ENCODE results near the gene TNFAIP8L1.
A peak's percentile ranks its signal among the peaks of the same experiment; 100 is the strongest.

TNFAIP8L1 gene

GRCh38 chr19:4682417-4683200 lies 43.3 kb downstream of the TNFAIP8L1 start:
- DNase-seq, result no peak

- DNase-seq, result no peak
Measured at GRCh38 chr19:4684312-4685095, 45.2 kb downstream of the TNFAIP8L1 start.

DNA sequence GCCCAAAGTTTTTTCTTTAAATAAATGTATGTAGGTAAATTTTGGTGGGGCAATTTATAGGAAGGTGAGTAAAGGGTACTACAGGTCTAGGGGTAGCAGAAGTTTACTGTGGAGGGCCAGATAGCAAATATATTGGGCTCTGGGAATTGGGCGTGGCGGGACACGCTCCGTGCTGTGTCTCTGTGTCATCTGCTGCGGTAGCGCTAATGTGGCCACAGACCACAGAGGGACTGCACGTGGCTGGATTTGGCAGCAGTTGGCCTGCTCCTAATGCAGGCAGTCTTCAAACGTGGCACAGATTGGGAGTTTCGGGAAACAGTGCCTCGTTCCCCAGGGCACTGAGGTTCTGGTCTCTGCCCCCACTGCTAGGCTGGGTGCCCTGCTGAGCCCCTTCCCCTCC lies 47.4 kb downstream of the TNFAIP8L1 start:
- no peak for DNase-seq

DNA sequence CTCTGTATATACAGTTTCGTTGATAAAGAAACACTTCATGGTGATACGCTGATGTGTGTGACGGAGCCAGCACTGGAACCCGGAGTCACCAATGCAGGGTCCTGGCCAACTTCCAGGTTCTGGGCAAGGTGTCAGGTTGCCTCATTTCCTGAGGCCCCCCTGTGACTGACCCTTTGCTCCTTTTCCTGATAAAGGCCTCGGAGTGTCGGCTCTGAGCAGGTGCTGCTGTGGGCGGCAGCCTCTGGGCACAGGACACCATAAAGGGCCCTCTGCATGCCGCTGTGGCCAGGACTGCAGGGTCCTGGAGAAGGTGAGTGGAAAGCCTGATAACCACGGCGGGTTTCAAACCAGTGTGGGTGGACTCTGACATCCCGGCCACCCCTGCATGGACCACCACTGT lies 48.1 kb downstream of the TNFAIP8L1 start:
- no peak for DNase-seq

DNA sequence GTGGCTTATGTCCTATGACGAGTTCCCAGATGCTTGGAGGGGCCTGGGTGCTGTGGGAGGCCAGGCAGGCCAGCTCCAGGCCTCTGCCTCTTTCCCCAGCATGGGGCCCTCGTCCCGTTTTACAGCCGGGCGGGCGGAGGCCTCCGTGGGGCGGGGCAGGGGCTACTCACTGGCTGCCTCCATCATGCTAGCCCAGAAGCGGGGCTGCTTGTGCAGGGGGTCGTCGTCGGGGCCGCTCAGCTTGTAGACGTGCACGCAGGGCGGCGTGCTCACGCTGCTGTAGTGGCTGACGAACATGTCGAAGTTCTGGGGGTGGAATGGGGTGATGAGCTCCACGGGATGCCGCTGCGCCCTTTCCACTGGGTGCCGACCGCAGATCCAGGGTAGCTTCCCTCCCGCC lies 49.3 kb downstream of the TNFAIP8L1 start:
- DNase-seq, result no peak

DNA sequence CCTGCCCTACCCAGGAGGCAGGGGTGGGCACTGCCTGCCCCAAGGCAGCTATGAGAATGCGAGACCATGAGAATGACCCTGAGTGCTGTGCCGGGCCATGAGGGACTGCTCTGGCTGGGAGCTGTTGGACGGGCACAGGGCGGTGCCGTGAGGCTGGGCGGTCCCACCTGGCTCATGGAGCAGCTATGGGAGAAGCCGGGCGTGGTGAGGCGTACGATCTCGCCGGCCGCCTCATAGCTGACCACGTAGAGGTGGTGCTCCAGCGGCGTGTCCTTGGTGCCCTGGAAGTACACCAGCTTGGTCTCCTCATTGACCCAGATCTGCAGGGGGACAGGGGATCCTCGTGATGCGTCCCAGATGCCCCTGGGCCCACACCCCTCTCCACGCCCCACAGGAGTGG lies 50.1 kb downstream of the TNFAIP8L1 start:
- DNase-seq, result no peak

DNA sequence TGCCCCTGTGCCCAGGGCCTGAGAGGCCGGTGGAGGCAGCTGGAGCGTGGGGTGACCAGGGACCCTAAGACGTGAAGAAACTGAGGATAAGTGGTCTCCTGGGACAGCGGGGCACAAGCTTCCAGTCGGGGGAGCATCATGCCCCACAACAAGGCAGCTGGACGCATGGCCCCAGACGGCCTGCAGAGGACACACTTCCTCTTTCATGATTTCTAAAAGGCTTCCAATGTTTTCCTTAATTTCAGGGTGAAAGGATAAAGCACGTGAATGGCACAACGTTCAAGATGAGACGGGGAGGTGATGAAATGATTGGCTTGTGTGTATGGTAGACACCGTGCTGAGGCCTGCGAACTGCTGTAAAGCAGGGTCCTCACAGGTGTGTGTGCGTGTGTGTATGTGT lies 51.0 kb downstream of the TNFAIP8L1 start:
- no peak for DNase-seq

DNA sequence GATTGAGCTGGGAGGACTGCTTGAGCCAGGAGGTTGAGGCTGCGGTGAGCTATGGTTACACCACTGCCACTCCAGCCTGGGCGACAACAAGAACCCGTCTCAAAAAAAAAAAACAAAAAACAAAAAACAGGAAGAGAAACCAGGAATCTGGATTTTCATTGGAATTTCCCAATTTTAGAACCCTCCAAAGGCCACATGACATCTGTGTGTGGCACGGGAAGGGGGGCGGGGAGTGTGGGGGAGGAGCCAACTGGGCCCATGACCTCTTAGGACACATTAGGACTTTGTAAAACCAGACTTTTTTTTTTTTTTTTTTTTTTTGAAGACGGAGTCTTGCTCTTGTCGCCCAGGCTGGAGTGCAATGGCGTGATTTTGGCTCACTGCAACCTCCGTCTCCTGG lies 52.1 kb downstream of the TNFAIP8L1 start:
- DNase-seq, result no peak

DNA sequence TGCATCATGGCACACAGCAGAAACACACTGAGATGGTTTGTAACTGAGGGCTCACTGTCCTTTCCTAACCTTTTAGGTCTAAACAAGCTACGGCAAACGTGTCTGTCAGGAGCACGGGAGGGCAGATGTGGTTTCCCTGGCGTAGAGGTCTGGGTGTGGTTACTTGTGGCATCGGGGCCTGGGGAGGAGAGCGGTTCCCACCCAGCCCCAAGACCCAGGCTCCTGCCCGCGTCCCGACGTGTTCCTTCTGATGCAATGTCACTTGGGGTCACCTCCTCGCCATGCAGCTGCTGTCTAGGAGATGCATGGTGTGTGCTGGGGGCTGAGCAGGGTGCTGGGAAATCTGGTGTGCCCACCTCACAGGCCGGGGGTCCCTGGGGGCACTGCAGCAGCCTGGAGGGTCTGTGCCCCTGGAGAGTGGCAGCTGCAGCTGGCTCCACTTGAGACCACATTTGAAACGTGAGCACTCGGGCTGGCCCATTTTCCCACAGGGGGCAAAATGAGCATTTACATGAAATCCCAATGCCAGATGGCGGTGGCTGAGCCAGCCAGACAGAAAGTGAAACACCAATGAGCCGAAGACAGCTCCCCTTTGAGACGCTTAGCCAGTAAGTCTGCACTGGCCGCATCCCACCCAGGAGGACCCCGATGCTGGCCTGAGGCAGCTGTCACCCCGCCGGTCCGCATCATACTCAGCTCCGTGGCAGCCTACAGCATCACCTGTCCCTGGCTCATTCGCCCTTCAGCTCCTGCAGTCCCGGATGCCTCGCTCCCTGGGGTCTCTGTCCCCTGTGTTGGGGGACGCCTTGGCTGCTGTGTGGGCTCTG lies 53.1 kb downstream of the TNFAIP8L1 start:
- DNase-seq, result no peak

GRCh38 chr19:4693078-4693350 lies 53.7 kb downstream of the TNFAIP8L1 start:
- DNase-seq, result no peak

- no peak for DNase-seq
Measured at GRCh38 chr19:4693471-4694121, 54.3 kb downstream of the TNFAIP8L1 start.

- peak; percentile 36 for DNase-seq
Measured at GRCh38 chr19:4694211-4694987, 55.1 kb downstream of the TNFAIP8L1 start.

GRCh38 chr19:4695224-4695731 lies 56.0 kb downstream of the TNFAIP8L1 start:
- no peak for DNase-seq

GRCh38 chr19:4697304-4697703 lies 58.0 kb downstream of the TNFAIP8L1 start:
- no peak for DNase-seq

DNA sequence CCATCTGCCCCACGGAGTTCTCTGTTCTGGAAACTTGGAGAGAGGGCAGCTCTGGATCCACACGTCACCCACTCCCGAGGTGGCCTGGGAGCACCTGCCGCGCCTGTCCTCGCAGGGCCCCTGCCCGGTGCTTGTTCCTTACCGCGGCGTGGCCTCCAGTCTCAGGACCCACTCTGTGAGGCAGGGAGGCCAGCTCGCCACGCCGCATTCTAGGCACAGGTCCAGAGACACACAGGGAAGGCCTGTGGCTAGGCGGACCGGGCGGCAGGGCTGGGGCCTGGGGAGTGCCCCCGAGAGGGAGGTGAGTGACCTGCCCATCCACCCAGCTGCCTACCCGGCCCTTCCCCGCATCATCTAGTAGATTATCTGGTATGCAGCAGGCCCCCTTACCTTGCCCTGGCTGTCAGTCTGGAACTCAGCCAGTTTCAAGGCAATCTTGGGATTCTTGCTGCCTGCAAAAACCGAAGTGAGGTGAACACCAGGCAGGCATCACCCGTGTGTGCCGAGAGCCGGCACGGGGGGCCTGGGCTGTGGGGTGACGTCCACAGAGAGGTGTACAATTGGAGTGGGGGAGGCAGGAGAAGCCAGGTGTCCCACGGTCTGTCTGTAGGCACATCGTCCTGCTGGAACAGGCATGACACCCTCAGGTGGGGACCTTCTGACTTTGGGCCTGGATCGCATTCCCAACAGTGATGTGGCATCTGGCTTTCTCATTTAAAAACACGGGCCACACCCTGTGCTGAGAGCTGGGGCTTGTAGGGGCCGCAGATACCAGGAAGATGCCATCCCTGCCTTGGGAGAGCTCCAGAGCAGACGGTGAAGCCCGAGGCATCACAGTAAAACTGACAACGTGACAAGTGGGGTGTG lies 60.7 kb downstream of the TNFAIP8L1 start:
- DNase-seq, result no peak

GRCh38 chr19:4700693-4700970 lies 61.3 kb downstream of the TNFAIP8L1 start:
- DNase-seq, result no peak

- DNase-seq, result no peak
Measured at GRCh38 chr19:4701557-4701956, 62.2 kb downstream of the TNFAIP8L1 start.

DNA sequence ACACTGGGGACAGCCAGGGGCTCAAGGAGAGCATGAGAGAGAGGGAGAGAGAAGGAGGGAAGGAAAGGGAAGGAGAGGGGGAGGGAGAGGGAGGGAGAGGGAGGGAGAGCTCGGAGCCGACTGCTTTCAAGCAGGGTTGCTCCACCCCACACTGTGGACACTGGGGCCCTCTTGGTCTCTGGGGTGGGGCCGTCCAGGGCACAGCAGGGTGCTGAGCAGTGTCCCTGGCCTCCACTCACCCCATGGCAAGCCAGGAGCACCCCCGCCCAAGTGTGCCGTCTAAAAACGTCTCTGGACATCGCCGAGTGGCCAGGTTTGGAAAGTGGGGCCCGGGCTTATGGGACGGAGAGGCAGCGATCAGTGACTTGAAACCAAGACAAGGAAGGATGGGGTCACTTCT lies 63.4 kb downstream of the TNFAIP8L1 start:
- DNase-seq, result no peak

DNA sequence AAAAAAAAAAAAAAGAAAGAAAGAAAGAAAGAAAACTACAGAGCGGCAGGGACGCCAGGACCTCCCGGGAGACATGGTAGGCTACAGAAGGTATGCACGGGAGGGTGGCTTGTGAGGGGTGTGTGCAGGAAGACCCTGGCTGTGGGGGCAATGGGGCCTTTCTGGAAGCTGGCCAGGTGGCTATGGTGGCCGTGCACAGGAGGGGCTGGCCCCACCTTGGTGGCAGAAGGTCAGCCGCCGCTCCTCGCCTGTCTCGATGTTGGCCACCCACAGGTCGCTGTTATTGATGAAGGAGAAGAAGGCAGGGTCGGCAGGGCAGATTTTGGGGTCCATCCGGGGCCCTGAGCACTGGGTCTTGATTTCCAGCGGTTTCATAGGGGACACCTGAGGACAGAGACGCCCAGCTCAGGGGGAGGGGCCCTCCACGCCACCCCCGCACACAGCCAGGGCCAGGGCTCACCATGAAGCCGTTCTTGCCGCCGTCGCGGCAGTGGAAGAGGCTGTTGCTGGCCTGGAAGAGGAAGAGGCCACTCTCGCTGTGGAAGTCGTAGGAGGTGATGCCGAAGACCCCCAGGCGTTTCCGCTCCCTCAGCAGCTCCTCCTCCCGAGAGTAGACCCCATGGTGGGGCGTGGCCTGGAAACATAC lies 64.5 kb downstream of the TNFAIP8L1 start:
- DNase-seq, result no peak

GRCh38 chr19:4704317-4704673 lies 65.0 kb downstream of the TNFAIP8L1 start:
- no peak for DNase-seq
